HT1080 (cell line): Measurements from ENCODE around the gene BRICD5. TPM values are rescaled to one million over a fixed set of nuclear protein-coding genes. Genes with fewer than 3 reads are reported as not detected.

Source experiments
- DNase-seq: peaks from one replicate; pipeline ENCODE4 v3.0.0-alpha.2; 2015; ENCODE audit warnings: low read depth
- total RNA-seq: library from RNA; depleted of rRNA; stranded (reverse); fragments of >200 nt; shearing (Covaris generic); gene quantifications from 2 replicates; pipeline ENCODE4 v1.2.3, GENCODE V29; 2014; rRNA removed

The BRICD5 gene
- total RNA-seq, 1 experiment from 2014 or later, result 2.0 TPM

DNA sequence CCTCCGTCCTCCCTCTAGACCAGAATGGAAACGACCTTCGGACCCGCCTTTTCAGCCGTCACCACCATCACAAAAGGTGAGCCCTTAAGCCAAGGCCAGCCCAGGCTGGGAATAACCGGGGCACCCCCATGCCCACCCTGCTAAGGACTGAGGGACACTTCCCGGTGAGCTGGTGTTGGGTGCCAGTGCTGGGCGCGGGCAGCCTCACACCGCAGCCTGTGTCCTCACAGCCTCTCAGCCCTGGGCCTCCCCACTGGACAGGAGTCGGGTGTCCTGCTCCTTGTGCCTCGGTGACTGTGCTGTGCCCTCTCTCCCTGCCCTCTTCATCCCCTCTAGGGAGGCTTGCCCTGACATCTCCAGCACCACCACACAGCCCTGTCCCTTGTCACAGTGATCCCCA, 44.8 kb downstream of the BRICD5 start:
- DNase-seq, result no peak

DNA sequence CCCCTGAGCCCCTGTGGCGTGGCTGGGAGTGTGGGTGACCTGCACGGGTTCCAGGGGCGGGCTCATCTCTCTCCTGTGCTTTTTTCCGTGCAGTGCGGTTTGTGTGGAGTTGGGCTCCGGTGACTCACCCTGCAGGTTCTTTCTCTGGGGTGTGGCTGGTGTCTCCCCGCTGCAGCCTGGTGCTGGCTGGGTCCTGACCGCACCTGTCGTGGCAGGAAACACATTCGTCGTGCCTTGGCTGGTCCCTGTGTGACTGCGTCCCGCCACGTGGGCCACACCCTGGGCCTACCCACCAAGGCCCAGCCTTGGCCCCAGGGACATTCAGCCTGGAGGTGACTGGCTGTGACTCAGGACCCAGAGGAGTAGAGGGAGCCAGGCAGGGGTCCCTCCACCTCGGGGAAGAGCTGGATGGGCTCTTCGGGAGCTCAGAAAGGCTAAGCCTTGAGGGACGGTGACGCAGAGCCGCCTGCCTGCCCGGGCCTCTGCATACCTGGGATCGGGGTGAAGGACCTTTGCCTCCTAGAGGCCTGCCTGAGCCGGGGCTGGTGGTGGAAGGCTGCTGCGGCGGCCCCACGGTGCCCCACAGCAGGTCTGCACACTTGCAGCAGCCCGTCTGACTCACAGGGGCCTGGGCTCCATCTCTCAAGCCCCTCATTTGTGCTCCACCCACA, 47.3 kb downstream of the BRICD5 start:
- DNase-seq, result no peak

GRCh38 chr16:2162676-2163118, 48.0 kb downstream of the BRICD5 start:
- DNase-seq, result no peak

- DNase-seq, result no peak
These were observed 48.8 kb downstream of the BRICD5 start for GRCh38 chr16:2161911-2162310.

- DNase-seq, result no peak
These were observed 49.6 kb downstream of the BRICD5 start for GRCh38 chr16:2160915-2161551.

Other genes starting within 250 kb of the BRICD5 start
- gene RPS2, start 246.0 kb downstream of the BRICD5 start, total RNA-seq, result 5,088 and 5,569 TPM in 2 replicates
- not detected in 2 replicates for gene RNF151, start 244.0 kb downstream of the BRICD5 start, total RNA-seq
- gene TBL3, start 238.8 kb downstream of the BRICD5 start, total RNA-seq, result 47.8 and 53.4 TPM in 2 replicates
- gene NOXO1, start 229.4 kb downstream of the BRICD5 start, total RNA-seq, result 0.43 TPM in 1 of 2 replicates, not detected in the other
- gene GFER, start 226.7 kb downstream of the BRICD5 start, total RNA-seq, result 75.7 and 85.5 TPM in 2 replicates
- gene SYNGR3, start 220.9 kb downstream of the BRICD5 start, total RNA-seq, result 2.4 and 2.5 TPM in 2 replicates
- 46.2 and 50.4 TPM in 2 replicates for gene ZNF598, start 201.0 kb downstream of the BRICD5 start, total RNA-seq
- 0.30 and 0.35 TPM in 2 replicates for gene NPW, start 191.1 kb downstream of the BRICD5 start, total RNA-seq
- 118 and 158 TPM in 2 replicates for gene NHERF2, start 184.0 kb downstream of the BRICD5 start, total RNA-seq
- 61.5 and 90.5 TPM in 2 replicates for gene NTHL1, start 163.0 kb downstream of the BRICD5 start, total RNA-seq
- 50.2 and 59.6 TPM in 2 replicates for gene TSC2, start 162.9 kb downstream of the BRICD5 start, total RNA-seq
- 55.1 and 58.6 TPM in 2 replicates for gene PKD1, start 75.0 kb downstream of the BRICD5 start, total RNA-seq
- 9.5 and 13.4 TPM in 2 replicates for gene RAB26, start 62.2 kb downstream of the BRICD5 start, total RNA-seq
- gene TRAF7, start 55.1 kb downstream of the BRICD5 start, total RNA-seq, result 122 and 138 TPM in 2 replicates
- gene CASKIN1, start 14.3 kb downstream of the BRICD5 start, total RNA-seq, result 0.10 and 1.2 TPM in 2 replicates
- gene MLST8, start 5.4 kb downstream of the BRICD5 start, total RNA-seq, result 50.0 and 69.1 TPM in 2 replicates
- 40.0 and 50.1 TPM in 2 replicates for gene PGP, start 4.0 kb upstream of the BRICD5 start, total RNA-seq
- gene E4F1, start 12.7 kb upstream of the BRICD5 start, total RNA-seq, result 37.4 and 41.2 TPM in 2 replicates
- 2.1 and 3.7 TPM in 2 replicates for gene DNASE1L2, start 25.6 kb upstream of the BRICD5 start, total RNA-seq
- 32.5 and 40.0 TPM in 2 replicates for gene ECI1, start 40.7 kb upstream of the BRICD5 start, total RNA-seq
- gene RNPS1, start 57.3 kb upstream of the BRICD5 start, total RNA-seq, result 249 and 290 TPM in 2 replicates
- gene ABCA3, start 129.9 kb upstream of the BRICD5 start, total RNA-seq, result 0.13 and 0.14 TPM in 2 replicates
- gene CCNF, start 218.6 kb upstream of the BRICD5 start, total RNA-seq, result 60.6 and 64.7 TPM in 2 replicates
- 50.8 and 61.3 TPM in 2 replicates for gene TEDC2, start 249.2 kb upstream of the BRICD5 start, total RNA-seq